Fibroblast of skin of scalp (primary cell): ENCODE measurements around the gene DAGLA.

ENCODE experiments used
- DNase-seq: peaks from one replicate; pipeline ENCODE4 v3.0.0-alpha.2; 2013

DAGLA gene

GRCh38 chr11:61768376-61769076 lies 88.3 kb downstream of the DAGLA start:
- no peak for DNase-seq

GRCh38 chr11:61769169-61769920 lies 89.2 kb downstream of the DAGLA start:
- DNase-seq, result no peak

- DNase-seq, result no peak
Measured at GRCh38 chr11:61769946-61770683, 89.9 kb downstream of the DAGLA start.

- no peak for DNase-seq
Measured at GRCh38 chr11:61771195-61771894, 91.2 kb downstream of the DAGLA start.

GRCh38 chr11:61771985-61772455 lies 91.8 kb downstream of the DAGLA start:
- no peak for DNase-seq

- DNase-seq, result no peak
Measured at GRCh38 chr11:61773356-61773755, 93.2 kb downstream of the DAGLA start.

GRCh38 chr11:61773809-61774208 lies 93.6 kb downstream of the DAGLA start:
- DNase-seq, result no peak

GRCh38 chr11:61774411-61774810 lies 94.2 kb downstream of the DAGLA start:
- DNase-seq, result no peak

GRCh38 chr11:61775106-61775505 lies 94.9 kb downstream of the DAGLA start:
- DNase-seq, result no peak

- no peak for DNase-seq
Measured at GRCh38 chr11:61775606-61776554, 95.7 kb downstream of the DAGLA start.

GRCh38 chr11:61776561-61777075 lies 96.4 kb downstream of the DAGLA start:
- DNase-seq, result peak; percentile 60

- DNase-seq, result no peak
Measured at GRCh38 chr11:61777234-61778090, 97.3 kb downstream of the DAGLA start.

- no peak for DNase-seq
Measured at GRCh38 chr11:61778357-61778886, 98.2 kb downstream of the DAGLA start.

GRCh38 chr11:61778920-61779650 lies 98.9 kb downstream of the DAGLA start:
- DNase-seq, result no peak

- DNase-seq, result no peak
Measured at GRCh38 chr11:61779666-61780525, 99.7 kb downstream of the DAGLA start.

GRCh38 chr11:61780581-61781162 lies 100.5 kb downstream of the DAGLA start:
- DNase-seq, result no peak

- DNase-seq, result no peak
Measured at GRCh38 chr11:61781585-61781984, 101.4 kb downstream of the DAGLA start.

- DNase-seq, result no peak
Measured at GRCh38 chr11:61782299-61782698, 102.1 kb downstream of the DAGLA start.
